K562 (cell line): ENCODE data around the gene RAMACL. TPM values are rescaled to one million over a fixed set of nuclear protein-coding genes. Genes with fewer than 3 reads are reported as not detected.

Experiments
- ATAC-seq: fragments of 200-7000 bp; cut with Tn5 transposase; 3 replicates; pipeline ENCODE4 v1.9.1; 2020; ENCODE audit warnings: moderate library complexity
- BruUV-seq: library from RNA; stranded (reverse); fragments of 400-500 nt; replicated peaks from 2 replicates; lab custom pipeline; 2021; lab: Mats Ljungman, UMichigan
- CTCF ChIA-PET: fragments of 300-600 bp; formaldehyde crosslinking; extraction: SDS; loops from one replicate; lab custom pipeline; 2021; ENCODE audit warnings: low intra/inter-chr PET ratio; lab: Yijun Ruan, JAX
- POLR2A ChIA-PET: fragments of 300-600, 350-650 bp; sonication (Branson Sonifier 250); formaldehyde crosslinking; extraction: SDS; loops from one replicate; lab custom pipeline; 2021; ENCODE audit warnings: antibody characterized with exemption, inconsistent platforms; lab: Yijun Ruan, JAX
- DNase-seq, 4 experiments: peaks; one replicate each; pipeline versions ENCODE4 v3.0.0 to v3.0.0-alpha.2; 2011 to 2018; ENCODE audit warnings: low spot score in 3 of 4, mixed read lengths in 3 of 4; ENCODE audit errors: extremely low read depth in 1 of 4
- FAIRE-seq: peaks from 2 replicates; lab custom pipeline; 2011; peaks lifted over from hg19 to GRCh38; lab: Jason Lieb, UNC
- H2AFZ ChIP-seq: 2 replicates; pipeline ENCODE4 v1.6.0; 2011; ENCODE audit warnings: low read depth, low read length, control low read depth, inconsistent platforms
- H3K27ac ChIP-seq: fragments of 200-600 bp; 3 replicates; pipeline ENCODE4 v1.8.0; 2011; ENCODE audit warnings: low read depth, mild to moderate bottlenecking, control low read depth, inconsistent platforms, low read length, moderate library complexity, mixed read lengths; ENCODE audit errors: extremely low read depth
- H3K27me3 ChIP-seq, 2 experiments: fragments of 300-600 bp in 1 of 2; 2 replicates in 1 of 2; 3 replicates in 1 of 2; pipeline versions ENCODE4 v1.6.0 to v1.8.0; 2011; ENCODE audit warnings: inconsistent platforms in 2 of 2, low read length in 2 of 2, mild to moderate bottlenecking in 1 of 2, mixed read lengths in 1 of 2, moderate library complexity in 1 of 2; ENCODE audit not compliant: control insufficient read depth in 2 of 2, insufficient read depth in 2 of 2
- H3K36me3 ChIP-seq: fragments of 300-600 bp; 3 replicates; pipeline ENCODE4 v1.8.0; 2011; ENCODE audit warnings: mild to moderate bottlenecking, low read length, inconsistent platforms; ENCODE audit not compliant: control insufficient read depth, insufficient read depth
- H3K4me1 ChIP-seq, 2 experiments: fragments of 200-600 bp in 1 of 2; replicated peaks in 1 of 2; 2 replicates in 1 of 2; 3 replicates in 1 of 2; pipeline versions ENCODE4 v1.5.1 to v1.8.0; 2011; ENCODE audit warnings: inconsistent platforms in 2 of 2, low read length in 2 of 2, mild to moderate bottlenecking in 1 of 2, mixed read lengths in 1 of 2, moderate library complexity in 1 of 2; ENCODE audit not compliant: control insufficient read depth in 2 of 2, insufficient read depth in 2 of 2
- H3K4me2 ChIP-seq: 2 replicates; pipeline ENCODE4 v1.6.1; 2011; ENCODE audit warnings: low read length, control low read depth, inconsistent platforms, mixed read lengths; ENCODE audit not compliant: insufficient read depth
- H3K4me3 ChIP-seq: fragments of 200-600 bp; sonication (generic), shearing (Covaris generic); 2 replicates; pipeline ENCODE4 v1.5.1; 2016; ENCODE audit warnings: control low read depth, inconsistent platforms
- H3K79me2 ChIP-seq: fragments of 200-600 bp; 3 replicates; pipeline ENCODE4 v1.8.0; 2011; ENCODE audit warnings: low read length, inconsistent platforms; ENCODE audit not compliant: control insufficient read depth, insufficient read depth
- H3K9ac ChIP-seq, 2 experiments: 2 replicates each; pipeline versions ENCODE4 v1.6.0 to v1.6.1; 2011; ENCODE audit warnings: low read depth in 2 of 2, low read length in 2 of 2, control low read depth in 1 of 2, inconsistent platforms in 1 of 2, mild to moderate bottlenecking in 1 of 2, mixed read lengths in 1 of 2; ENCODE audit not compliant: insufficient read depth in 1 of 2
- H3K9me1 ChIP-seq: one replicate; pipeline ENCODE4 v1.6.0; 2011; ENCODE audit warnings: inconsistent platforms, mild to moderate bottlenecking, low read length, moderate library complexity; ENCODE audit not compliant: control insufficient read depth, insufficient read depth
- H3K9me3 ChIP-seq: replicated peaks from 2 replicates; pipeline ENCODE4 v1.5.1; 2011; ENCODE audit warnings: low read depth, low read length, inconsistent platforms; ENCODE audit not compliant: control insufficient read depth, insufficient read depth
- H4K20me1 ChIP-seq: replicated peaks from 2 replicates; pipeline ENCODE4 v1.6.1; 2011; ENCODE audit warnings: low read length, inconsistent platforms, mixed read lengths; ENCODE audit not compliant: control insufficient read depth, insufficient read depth
- BMI1 ChIP-seq: fragments of 150-350 bp; IDR thresholded peaks from 2 replicates; pipeline ENCODE4 v1.6.1; 2014; ENCODE audit warnings: low read length
- CBX2 ChIP-seq: fragments of 200-600 bp; sonication (generic); IDR thresholded peaks from one replicate; pipeline ENCODE4 v1.6.1; 2012; ENCODE audit warnings: mild to moderate bottlenecking, low read length, inconsistent platforms; ENCODE audit not compliant: insufficient read depth, poor library complexity, severe bottlenecking
- CBX8 ChIP-seq: fragments of 200-600 bp; sonication (generic); IDR thresholded peaks from 2 replicates; pipeline ENCODE4 v1.6.1; 2012; ENCODE audit warnings: borderline replicate concordance, mixed run types, low read depth, mild to moderate bottlenecking, moderate library complexity, mixed read lengths, low read length, control low read depth, inconsistent platforms; ENCODE audit not compliant: poor library complexity, severe bottlenecking; ENCODE audit errors: extremely low read depth
- RNF2 ChIP-seq: sonication (generic); IDR thresholded peaks from 2 replicates; pipeline ENCODE4 v1.6.1; 2016
- SETDB1 ChIP-seq: IDR thresholded peaks from one replicate; pipeline ENCODE4 v1.6.1; 2012; ENCODE audit warnings: low read length, control low read depth, inconsistent platforms
- SMAD4 ChIP-seq: fragments of 250-450 bp; sonication (Bioruptor Pico); conservative IDR thresholded peaks from 2 replicates; pipeline ENCODE4 v1.8.0; 2021; ENCODE audit warnings: inconsistent platforms, mild to moderate bottlenecking, moderate library complexity
- TOE1 ChIP-seq, 2 experiments: fragments of 450-650 bp in 1 of 2; sonication (generic) in 1 of 2; formaldehyde crosslinking in 1 of 2; IDR thresholded peaks; 2 replicates each; pipeline versions ENCODE4 v1.7.1 to v1.8.0; 2016 to 2022; ENCODE audit warnings: borderline replicate concordance in 2 of 2, mild to moderate bottlenecking in 2 of 2, antibody characterized with exemption in 1 of 2, inconsistent platforms in 1 of 2, low read depth in 1 of 2, missing genetic modification reagents in 1 of 2, moderate library complexity in 1 of 2
- ZNF143 ChIP-seq: sonication (generic); formaldehyde crosslinking; IDR thresholded peaks from 2 replicates; pipeline ENCODE4 v1.9.0; 2022; ENCODE audit warnings: mild to moderate bottlenecking, missing genetic modification reagents
- WGBS: fragments of 100-300 bp; shearing (Covaris generic); methylation state at CpG from one replicate; pipeline ENCODE4 v1.1.6; 2016; ENCODE audit warnings: low coverage, mixed read lengths; ENCODE audit not compliant: insufficient coverage; ENCODE audit errors: missing lambda C conversion rate; 5-methylcytosine and 5-hydroxymethylcytosine counted together
- in situ Hi-C: fragments of 300-500 bp; cut with MboI; formaldehyde crosslinking; loops from 4 replicates; pipeline ENCODE4 v1.15.0; 2018; ENCODE audit warnings: inconsistent platforms, mixed read lengths
- intact Hi-C: fragments of 100-400 bp; cut with micrococcal nuclease; formaldehyde crosslinking; loops from 2 replicates; pipeline ENCODE4 v1.14.2; 2022
- polyA plus RNA-seq, 8 experiments: library from polyadenylated mRNA; depleted of rRNA in 4 of 8; stranded (reverse) in 5 of 8; unstranded in 3 of 8; fragments of >200 nt; fragmentation: Nextera tagmentation in 2 of 8; fragmentation: Illumina TruSeq in 1 of 8; extraction: Ambion mirVana in 2 of 8; extraction: Trizol in 1 of 8; gene quantifications; 2 replicates each; pipeline versions ENCODE4 v1.2.1 to v1.2.3, GENCODE V29; 2011 to 2014; ENCODE audit warnings: inconsistent platforms in 1 of 8, missing spikeins in 1 of 8
- total RNA-seq, 7 experiments: library from RNA; depleted of rRNA in 6 of 7; stranded (reverse); fragments of >200 nt in 6 of 7; fragmentation: Illumina TruSeq in 2 of 7; extraction: Trizol in 2 of 7; gene quantifications; 2 replicates each; pipeline versions ENCODE4 v1.2.1 to v1.2.3, GENCODE V29; 2011 to 2021; ENCODE audit warnings: low replicate concordance in 1 of 7

RAMACL gene
- total and polyA plus RNA-seq, 9 of the 15 experiments (the other 6 are each of a cell fraction or from before 2014, with no cell fraction given): 0.11 to 1.7 (median 0.41) TPM; not detected in 1

DNA sequence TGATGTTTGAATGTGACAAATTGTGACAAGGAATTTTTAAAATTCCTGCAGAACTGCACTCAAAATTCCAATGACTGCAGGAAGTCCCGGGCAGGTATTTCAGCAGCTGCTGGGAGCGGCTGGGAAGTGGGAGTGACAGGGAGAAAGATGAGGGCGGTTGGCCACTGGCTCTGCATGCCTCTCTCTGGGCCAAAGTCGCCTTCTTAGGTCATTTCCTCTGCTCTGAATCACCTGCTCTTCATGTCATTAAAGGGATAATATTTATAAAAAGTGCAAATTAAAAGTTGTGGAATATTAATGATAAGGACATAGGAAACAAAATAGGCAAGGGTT, 43.9 kb downstream of the RAMACL start (continued):
- TF ChIP-seq SETDB1 (no peak), SMAD4 (no peak), ZNF143 (CRISPR knock-in tag) (no peak)
- TF ChIP-seq, all 486 proteins: peak for 0

DNA sequence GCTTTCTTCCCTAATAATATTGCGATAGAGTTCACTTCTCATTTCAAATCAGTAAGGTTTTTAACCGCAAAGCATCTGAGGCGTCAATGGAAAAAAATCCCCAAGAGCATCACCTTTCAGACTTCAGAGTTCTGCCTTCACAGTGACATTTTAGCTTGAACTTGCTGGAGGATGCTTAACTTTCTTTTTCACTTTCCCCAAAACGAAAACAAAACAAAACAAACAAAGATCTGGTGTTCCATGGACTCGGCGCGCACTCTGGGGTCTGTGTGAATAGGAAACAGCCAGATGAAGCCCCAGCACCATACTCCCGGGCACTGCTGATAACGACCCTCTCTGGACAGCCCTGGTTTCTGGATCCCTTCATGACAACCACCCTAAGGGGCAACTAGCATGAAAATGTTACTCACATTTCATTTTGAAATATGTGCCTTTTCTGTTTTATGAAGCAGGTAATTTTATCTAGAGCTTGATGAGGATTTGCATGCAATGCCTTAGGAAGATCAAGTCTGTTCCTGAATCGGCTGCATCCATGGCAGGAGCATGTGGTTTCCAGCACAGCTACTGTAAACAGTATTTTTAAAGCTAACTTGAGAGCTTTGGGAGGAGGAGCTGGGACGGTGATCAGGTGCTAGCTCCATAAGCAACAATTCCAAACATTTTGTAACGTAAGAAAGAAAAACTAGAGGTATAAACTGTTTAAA, 44.5 kb downstream of the RAMACL start:
- no peak overlapping the region for H3K4me2 ChIP-seq
- BruUV-seq: no TSS peak
- no peaks in the 10 kb centered on the region for H4K20me1 ChIP-seq
- TF ChIP-seq CBX8 (peak; percentile 87), RNF2 (peak; percentile 50; the same call in 1 of the 2 replicates), TOE1 (IDR thresholded peaks at IDR 0.05; ENCODE audit: borderline replicate concordance) (no peak), TOE1 (CRISPR knock-in tag; IDR thresholded peaks at IDR 0.05; ENCODE audit: borderline replicate concordance, low read depth) (no peak), CBX2 (peak; percentile 78), BMI1 (0 out of 2 replicates have a peak, but pooled peaks have one; percentile 39)
- POLR2A ChIA-PET: interaction anchor here (0.7 to 1.2 kb wide), 2 partner anchors 13 to 14 kb away, joined by 3 read pairs; no protein-coding TSS in a partner anchor
- no peak overlapping the region for H2AFZ ChIP-seq
- FAIRE-seq: no peak
- no peak overlapping the region for H3K27ac ChIP-seq
- no peaks in the 10 kb centered on the region for H3K79me2 ChIP-seq
- intact Hi-C loops: no loop called here
- H3K27me3 ChIP-seq: peaks cover 34 to 69% of the 10 kb centered on the region in 2 experiments
- no peaks in the 10 kb centered on the region; a peak in 1 of 5 replicates for H3K4me1 ChIP-seq
- DNase-seq: no peak
- CTCF ChIA-PET: no interaction called here
- in situ Hi-C loops: no loop called here
- H3K9me3 ChIP-seq: no peaks in the 10 kb centered on the region
- 1% methylated on average over 12 of the region's 12 CpGs for WGBS
- H3K36me3 ChIP-seq: no peaks in the 10 kb centered on the region
- no peak overlapping the region for H3K4me3 ChIP-seq
- ATAC-seq: no peak
- H3K9ac ChIP-seq: no peak overlapping the region
- no peaks in the 10 kb centered on the region for H3K9me1 ChIP-seq
